NCI-H1417 (cell line): Measurements from ENCODE around the gene GOLT1A.
"Not testable (repeated sequence)": the region's sequence is repeated elsewhere in the genome, so short reads cannot be mapped to it uniquely, and the experiment has no call there.

Experiments
- DNase-seq, 3 experiments: peaks; one replicate each; lab custom pipeline; 2025; lab: John Stamatoyannopoulos, UW

The GOLT1A gene

DNA sequence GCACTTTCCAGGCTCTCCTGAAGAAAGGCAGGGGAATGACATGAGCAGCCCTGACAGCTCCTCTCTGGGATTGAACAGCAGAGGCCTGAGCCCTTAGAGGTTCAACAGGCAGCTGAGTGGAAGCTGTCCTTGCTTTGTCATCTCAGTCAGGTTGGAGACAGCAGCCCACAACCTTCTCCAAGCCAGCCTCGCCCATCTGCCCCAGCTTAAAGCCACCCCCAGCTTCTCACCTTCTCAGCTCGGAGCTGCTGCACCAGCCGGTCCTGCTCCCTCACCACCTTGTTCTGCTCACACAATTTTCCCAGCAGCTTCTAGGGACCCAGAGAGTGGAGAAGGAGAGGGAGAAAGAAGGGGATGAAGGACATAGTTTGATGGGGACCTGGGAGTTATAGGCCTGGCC lies 35.2 kb upstream of the GOLT1A start:
- DNase-seq = no peak

DNA sequence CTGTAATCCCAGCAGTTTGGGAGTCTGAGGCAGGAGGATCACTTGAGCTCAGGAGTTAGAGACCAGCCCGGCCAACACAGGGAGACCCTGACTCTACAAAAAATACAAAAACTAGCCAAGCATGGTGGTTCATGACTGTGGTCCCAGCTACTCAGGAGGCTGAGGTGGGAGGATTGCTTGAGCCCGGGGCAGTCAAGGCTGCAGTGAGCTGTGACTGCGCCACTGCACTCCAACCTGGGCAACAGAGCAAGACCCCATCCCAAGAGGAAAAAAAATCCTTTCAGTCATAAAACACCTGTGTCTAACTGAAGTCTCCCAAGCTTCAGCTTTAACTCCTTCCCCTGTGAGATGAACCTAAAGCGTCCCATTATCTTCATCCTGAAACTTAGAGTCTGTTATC lies 33.1 kb upstream of the GOLT1A start:
- no peak for DNase-seq

DNA sequence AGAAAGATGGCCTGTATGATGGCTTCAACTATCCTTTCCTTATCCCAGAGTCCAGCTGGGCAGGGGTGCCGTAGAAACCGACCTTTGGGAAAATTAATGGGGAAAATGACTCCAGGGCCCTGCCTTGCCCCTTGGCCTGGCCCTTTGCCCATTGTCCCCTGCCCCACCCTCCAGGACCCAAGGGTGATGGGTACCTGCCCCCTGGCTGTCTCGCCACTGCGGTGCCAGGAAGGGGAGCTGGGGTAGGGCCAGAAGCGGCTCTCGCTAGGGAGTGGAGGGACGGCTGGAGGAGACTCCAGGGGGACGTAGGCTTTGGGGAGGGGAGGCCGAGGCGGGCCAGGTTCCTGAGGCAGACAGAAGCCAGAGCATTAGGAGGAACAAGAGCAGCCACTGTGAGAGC lies 29.1 kb upstream of the GOLT1A start:
- no peak for DNase-seq

DNA sequence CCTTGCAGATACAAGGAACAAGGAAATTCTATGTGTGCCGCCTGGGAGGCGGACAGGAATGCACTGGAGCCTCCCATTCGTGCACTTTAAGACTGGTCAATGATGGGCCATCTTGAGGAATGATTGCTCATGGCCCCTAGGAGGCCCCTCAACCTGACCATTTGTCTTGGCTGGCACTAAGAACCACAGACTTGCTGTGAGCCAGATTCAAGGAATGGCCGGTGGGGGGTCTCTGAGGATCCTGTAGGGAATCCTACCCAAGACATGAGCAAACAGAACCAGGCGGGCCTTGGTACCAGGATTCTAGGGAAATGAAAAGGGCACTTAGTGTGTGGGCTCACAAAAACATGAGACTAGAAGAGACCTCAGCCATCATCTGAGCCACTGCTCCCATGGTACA lies 28.1 kb upstream of the GOLT1A start:
- DNase-seq = no peak

DNA sequence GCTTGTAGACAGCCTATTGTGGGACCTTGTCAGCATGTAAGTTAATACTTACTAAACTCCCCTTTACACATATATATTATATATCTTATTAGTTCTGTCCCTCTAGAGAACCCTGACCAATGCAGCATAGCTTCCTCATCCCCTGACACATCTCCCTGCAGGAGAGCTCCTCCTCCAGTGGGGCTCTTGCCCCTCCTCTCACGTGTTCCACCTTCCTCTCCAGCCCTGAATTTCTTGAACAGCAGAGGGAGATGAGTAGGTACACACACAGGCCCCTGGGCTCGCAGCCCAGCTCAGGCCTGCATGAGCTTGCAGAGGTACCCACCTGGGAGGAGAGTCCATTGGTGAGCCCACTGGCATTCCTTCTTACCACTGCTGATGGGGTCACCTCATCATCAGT lies 27.3 kb upstream of the GOLT1A start:
- DNase-seq = no peak

DNA sequence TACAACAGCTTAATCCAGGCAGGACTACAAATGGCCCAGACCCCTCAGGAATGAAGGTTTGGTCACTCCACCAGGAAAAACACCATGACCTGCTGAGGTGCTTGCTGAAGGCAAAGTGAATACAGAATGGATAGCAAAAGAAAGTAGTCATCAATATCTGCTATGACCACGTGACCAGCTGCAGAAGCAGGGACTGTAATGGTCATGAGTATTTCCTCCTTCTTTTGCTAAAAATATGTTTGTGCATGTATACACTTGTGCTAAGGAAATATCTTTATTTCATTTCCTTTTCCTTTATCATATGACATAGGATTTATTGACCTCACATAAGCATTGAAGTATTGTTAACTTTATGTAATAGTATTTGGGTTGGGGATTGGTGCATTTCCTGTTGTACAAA lies 26.4 kb upstream of the GOLT1A start:
- DNase-seq = no peak

DNA sequence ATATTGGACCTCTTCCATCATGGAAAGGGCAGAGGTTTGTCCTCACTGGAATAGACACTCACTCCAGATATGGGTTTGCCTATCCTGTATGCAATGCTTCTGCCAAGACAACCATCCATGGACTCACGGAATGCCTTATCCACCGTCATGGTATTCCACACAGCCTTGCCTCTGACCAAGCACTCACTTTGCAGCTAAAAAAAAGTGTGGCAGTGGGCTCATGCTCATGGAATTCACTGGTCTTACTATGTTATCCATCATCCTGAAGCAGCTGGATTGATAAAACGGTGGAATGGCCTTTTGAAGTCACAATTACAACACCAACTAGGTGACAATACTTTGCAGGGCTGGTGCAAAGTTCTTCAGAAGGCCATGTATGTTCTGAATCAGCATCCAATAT lies 25.6 kb upstream of the GOLT1A start:
- DNase-seq = not testable (repeated sequence)

DNA sequence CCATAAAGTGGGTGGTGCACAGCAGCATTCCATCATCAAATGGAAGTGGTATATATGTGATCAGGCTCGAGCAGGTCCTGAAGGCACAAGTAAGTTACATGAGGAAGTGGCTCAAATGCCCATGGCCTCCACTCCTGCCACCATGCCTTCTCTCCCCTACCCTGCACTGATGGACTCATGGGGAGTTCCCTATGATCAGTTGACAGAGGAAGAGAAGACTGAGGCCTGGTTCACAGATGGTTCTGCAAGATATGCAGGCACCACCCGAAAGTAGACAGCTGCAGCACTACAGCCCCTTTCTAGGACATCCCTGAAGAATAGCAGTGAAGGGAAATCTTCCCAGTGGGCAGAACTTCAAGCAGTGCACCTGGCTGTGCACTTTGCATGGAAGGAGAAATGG lies 24.7 kb upstream of the GOLT1A start:
- DNase-seq = not testable (repeated sequence)

DNA sequence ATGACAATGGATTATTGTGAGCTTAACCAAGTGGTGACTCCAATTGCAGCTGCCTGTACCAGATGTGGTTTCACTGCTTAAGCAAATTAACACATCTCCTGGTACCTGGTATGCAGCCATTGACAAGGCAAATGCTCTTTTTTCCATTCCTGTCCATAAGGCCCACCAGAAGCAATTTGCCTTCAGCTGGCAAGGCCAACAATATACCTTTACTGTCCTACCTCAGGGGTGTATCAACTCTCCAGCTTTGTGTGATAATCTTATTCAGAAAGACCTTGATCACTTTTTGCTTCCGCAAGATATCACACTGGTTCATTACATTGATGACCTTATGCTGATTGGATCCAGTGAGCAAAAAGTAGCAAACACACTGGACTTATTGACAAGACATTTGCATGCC lies 23.7 kb upstream of the GOLT1A start:
- DNase-seq = not testable (repeated sequence)

DNA sequence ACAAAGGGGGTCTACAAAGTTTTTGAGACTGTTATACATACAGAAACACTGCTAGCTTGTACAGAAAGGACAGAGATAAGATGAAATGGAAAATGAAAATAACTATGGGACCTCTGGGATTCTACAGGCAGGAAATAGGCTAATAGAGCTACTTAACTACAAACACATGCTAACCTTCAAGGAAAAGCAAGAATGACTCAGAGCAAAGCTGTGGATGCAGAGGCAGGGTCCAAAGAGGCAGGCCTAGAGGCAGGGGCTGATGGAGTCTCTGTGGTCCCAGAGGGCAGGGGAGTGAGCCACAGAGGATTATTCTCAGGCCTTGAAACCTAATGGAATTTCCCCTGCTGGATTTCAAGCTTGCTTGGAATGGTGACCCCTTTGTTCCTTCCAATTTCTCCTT lies 18.7 kb upstream of the GOLT1A start:
- DNase-seq = no peak

DNA sequence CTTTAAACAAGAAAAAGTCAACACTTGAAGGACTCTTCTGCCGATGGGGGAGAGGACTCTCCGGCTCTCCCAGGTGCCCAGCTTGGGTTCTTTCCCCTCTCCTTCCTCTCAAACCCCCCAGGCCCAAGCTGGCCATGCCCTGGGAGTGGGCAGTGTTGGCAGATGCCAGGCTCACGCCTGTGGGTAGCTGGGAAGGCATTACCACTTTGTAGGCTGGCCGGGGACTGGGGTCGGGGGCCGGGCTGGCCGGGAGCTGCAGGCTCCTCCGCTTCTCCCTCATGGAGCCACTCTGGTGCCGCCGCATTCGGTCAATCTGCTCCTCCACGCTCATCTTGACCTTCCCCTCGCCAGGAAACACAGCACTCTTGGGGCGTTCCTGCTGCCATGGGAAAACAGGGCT lies 16.4 kb upstream of the GOLT1A start:
- no peak for DNase-seq

DNA sequence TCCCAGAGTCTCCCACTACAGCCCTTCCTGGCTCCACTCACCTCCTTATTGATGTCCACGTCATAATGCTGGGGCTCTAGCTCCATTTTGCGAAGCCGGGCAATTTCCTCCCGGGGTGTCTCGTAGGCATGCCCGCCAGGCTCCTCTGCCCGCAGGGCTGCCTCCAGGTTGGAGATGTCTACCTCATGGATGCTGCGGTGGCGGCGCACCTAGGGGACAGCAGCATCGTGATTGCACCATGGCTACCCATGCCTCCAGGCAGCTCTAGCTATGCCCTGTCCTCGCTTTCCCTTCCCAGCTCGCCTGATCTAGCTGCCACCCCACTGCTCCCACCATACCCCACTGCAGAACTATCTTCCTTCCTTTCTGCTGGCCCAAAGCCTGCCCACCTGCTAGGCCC lies 15.1 kb upstream of the GOLT1A start:
- no peak for DNase-seq

DNA sequence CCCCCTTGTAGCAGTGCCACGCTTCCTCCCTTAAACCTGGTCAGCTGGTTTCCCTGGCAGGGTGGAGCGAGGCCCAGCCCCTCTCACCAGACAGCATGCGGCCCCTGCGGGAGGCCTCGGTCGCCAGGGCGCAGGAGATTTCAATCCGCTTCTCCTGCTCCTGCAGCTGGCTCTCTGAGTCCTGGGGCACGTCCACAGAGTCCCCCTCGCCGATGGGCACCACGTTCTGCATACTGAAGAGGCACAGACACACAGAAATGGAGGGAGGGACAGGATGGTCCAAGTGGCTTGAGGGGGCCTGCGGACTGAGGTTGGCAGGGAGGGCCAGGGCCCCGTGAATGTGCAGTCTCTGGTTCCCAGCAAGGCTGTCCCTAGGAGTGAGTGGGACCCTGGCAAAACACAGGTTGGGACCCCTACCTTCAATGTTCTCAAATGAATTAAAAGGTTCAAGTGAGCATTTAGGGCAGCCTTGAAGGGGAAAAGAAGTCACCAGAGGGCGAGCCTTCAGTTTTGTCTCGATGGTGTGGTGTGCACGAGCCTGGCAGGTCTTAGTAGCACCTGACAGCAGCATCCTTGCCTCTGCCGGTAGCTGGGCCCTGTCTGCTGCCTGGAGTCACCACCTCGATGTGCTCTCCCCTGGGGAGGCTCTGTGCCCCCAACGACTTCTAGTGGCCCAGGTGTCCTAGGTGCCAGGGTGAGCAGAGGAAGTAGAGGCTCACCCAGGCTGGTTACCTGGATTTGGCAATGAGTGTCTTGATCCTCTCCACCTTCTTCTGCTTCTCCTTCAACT lies 14.4 kb upstream of the GOLT1A start:
- no peak for DNase-seq

DNA sequence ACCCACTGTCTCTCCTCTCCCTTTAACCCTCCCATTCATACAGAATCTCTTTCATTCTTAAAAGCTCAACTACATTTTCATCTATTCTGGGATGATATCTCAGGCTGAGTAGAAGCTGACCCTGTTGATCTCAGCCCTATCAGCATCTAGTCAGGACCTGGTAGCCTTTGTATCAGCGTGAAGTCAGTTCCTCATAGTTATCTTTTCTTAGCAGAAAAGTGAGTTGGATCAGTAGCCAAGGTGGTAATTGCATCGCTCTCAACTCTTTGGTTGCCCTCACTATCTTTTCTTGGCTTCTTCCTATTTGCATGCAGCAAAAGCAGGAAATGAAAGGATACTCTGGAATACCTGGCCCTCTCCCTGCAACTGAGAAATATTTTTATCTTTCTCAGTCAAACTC lies 13.6 kb upstream of the GOLT1A start:
- DNase-seq = no peak

DNA sequence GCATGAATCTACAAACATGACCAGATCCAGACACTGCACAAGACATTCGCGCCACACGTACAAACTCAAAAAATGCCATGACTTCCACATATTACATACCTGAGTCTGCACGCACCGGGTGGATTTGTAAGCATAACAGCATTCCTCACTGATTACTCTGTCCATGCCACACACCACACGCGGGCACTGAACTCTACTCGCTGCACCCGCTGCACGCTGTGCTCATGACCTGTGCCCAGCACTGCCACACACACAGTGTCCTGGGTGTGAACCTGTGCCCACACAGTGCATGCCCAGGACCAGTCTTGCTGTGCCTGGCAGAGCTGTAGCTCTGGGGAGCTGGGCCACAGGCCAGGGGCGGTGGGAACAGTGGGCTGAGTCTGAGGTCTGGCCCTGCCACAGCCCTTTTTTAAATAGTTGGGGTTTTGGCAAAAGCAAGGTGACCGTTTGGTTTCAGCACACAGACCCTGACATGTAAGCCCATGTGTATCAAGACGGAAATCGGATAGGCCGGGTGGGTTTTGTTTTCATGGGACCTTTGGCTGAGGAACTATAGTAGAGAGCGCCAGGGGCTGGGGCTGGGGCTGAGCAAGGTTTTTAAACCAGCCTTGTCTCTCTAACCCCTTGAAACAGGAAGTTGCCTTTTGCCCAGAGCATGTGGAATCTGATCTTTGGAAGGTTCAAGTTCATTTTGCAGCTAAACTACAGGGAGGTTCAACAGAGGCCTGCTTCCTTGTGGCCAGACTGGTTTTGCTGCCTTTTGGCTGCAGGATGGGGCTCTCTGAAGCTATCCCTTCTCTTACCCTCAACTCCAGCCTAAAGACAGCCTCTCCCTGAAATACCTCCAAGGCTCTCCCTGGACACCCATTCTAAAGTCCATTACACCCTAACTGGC lies 12.3 kb upstream of the GOLT1A start:
- no peak for DNase-seq

DNA sequence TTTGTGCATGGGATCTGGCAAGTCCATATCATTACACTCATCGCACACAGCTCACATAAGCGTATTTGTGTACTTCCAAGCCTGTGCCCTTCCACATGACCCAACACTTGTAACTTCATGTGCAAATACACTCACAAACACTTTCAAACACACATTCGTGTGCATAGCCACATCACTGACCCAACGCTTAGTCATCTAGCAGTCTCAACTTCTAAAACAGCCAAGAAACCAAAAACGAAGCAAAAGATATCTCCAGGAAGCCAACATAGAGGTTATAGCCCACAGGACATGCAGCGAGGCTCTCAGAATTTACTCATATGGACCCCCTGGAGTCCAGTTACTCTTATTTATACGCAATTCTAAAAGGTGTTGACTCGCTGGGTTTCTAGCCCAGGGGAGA lies 10.9 kb upstream of the GOLT1A start:
- DNase-seq = no peak

DNA sequence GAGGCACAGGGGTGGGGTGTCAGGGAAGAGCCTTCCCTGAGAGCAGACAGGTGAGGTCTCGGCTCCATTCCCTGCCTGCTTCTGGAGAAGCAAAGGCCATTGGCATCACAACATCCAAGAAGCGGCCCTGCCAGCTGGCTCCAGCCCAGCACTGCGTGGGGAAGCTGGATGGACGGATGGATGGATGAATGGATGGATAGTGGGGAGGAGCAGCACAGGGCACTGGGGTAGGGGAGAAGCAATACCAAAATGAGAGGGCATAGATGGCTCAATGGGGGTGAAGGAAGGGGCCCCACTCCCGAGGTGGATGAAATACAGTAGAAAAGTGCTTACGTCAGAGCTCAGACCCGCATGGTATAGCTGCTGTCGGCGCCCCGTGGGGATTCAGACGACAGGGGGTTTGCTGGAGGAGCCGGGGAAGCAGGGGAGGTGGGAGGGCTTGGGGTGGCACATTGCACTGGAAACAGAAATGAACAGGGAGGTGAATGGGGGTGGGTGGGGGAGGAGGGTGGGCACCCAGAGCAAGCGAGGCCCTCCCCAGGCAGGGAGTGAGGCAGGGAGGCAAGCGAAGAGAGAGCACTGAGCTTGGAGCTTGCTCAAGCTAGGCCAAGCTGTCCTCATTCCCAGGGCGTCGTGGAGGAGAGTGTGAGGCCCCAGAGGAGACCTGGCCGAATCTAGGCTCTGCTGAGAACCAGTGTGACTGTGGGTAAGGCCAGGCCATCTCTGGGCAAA lies 9.5 kb upstream of the GOLT1A start:
- DNase-seq = no peak

DNA sequence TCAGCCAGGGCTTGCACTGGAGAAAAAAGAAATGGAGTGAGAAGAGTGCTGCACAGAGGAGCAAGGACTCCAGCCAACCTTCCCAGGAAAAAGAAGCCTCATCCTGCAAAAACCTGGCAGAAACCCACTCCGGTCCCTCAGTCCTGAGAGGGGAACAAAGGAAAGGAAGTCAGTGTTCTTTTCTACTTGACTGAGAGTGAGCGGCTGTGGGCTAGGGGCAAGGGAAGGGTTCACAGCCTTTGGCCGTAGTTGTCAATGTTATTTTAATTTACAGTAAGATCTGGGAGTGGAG lies 8.9 kb upstream of the GOLT1A start:
- no peak for DNase-seq

DNA sequence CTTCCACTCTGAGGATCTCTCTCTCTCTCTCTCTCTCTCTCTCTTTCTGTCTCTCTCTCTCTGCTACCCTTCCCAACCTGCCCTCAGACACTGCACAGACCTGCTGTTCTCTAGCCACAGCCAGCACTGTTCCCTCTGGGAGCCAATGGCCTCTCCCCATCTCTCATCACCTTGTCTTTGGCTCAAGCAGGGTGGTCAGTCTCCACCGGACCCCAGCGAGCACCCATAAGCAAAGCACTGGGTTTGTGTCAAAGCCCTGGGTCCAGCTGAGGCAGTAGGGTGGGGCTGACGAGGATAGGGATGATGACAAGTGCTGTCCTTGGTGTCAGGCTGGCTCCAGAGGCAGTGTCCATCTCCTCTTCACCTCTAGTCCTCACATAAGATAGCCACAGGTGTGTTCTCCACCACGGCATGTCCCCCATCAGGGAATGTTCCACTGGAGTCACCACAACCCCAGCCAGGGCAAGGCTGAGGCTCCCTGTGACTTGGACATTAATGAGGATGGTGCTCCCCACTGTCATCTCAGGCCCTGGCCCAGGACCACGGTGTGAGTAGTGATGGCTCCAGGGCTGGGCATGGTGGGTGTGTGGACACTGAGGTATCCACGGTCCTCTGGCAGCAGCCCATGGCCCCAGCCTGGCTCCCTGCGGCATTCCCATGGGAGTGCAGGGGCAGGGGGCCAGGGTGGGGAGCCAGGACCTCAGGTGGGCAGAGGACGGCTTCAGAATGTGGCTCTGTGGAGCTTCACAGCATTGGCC lies 8.4 kb upstream of the GOLT1A start:
- no peak for DNase-seq

DNA sequence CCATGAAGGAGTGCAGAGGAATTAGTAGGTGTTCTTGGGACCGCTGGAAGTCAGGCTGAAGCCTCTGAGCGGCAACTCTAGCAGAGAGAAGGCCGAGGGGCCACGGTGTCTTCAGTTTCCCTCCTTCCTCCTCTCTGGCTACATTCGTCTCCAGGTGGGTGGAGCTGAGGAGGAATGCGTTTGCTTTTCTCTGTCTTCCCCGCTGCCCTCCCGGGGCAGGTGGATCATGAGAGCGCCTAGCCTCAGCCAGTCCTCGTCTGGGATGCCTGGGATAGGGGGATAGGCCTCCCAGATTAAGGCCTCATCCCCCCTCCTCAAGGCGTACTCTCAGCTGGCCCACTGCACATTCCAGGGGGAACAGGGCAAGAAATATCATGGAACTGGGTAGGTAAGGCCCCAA lies 7.5 kb upstream of the GOLT1A start:
- DNase-seq = no peak

DNA sequence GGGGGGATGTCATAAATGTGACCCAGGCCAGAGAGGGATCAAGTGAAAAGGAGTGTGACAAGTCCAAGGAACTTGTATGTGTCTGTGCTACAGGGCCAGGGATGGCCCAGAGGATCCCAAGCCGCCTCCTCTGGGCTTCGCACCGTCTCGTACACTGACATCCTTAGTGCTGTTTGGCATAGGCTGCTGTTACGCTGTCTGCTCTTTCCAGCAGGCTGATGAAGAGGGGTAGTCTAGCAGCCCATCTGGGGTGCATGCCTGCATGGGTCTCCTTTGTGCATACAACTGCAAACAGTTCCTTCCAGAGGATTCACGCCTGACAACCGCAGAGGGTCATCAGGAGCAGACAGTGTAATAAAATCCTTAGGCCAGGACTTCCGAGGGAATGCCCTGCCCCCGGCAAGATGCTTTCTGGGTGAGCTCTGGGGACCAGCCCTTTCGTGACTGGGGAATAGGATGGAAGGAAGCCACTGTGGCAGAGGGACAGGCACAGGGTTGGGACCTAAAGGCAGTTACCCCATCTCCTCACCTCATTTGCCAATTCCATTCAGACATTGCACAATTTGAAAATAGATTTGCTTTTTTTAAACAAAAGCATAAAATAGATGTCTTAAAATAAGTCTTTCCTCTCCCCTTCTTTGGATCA lies 6.3 kb upstream of the GOLT1A start:
- DNase-seq = no peak

DNA sequence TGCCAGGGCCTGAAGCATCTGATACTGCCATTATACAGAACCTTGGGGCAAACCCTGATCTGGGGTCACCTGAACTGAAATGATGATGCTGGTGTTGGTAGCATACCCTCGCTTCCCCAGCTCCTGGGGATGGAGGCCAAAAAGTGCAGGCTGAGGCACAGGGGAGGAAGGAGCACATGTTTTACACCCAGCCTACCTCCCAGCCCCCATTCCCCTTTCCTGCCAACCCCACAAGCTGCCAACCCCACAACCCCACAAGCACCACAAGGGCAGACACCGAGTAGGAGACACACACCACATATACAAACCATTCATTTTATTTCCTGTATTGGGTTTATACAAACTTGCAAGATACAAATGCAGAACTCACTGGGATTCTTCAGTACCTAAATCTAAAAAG lies 4.8 kb upstream of the GOLT1A start:
- no peak for DNase-seq
